ENCODE measurements around the gene MAMDC2.

DNA sequence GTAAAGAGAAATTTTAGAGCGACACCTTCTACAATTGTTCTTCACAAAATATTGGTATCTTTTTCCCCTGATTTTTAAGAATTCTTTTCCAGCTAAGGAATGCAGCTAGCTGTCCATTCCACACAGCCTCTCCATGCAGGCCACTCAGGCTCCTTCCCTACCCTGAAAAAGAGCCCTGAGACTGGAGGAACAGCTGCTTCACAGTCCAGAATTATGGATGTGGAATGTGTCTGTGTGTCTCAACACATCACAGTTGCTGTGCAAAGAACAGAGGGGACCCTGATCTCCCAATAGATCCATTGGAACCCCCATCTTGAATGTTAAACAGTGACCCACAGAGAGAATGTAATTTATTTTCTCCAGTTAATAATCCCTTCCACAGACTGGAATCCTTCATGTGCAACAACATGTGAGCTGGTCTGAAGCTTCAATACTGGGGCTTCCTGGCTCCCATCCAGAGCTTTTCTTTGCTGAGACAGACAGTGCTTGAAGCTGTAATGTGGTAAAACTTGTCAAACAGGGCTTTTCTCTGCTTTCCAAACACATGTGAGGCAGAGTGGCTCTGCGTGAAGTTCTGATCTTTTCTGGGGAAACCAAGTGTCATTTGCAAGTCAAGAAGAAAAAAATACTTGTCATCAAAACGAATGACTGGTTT, 161.8 kb downstream of the MAMDC2 start:
- TF ChIP-seq PPARA (CRISPR knock-in tag; IDR thresholded peaks at IDR 0.05; ENCODE audit: borderline replicate concordance) = no peak
- TF ChIP-seq RARB (CRISPR knock-in tag; IDR thresholded peaks at IDR 0.05) = no peak
- TF ChIP-seq, protein P1, sequence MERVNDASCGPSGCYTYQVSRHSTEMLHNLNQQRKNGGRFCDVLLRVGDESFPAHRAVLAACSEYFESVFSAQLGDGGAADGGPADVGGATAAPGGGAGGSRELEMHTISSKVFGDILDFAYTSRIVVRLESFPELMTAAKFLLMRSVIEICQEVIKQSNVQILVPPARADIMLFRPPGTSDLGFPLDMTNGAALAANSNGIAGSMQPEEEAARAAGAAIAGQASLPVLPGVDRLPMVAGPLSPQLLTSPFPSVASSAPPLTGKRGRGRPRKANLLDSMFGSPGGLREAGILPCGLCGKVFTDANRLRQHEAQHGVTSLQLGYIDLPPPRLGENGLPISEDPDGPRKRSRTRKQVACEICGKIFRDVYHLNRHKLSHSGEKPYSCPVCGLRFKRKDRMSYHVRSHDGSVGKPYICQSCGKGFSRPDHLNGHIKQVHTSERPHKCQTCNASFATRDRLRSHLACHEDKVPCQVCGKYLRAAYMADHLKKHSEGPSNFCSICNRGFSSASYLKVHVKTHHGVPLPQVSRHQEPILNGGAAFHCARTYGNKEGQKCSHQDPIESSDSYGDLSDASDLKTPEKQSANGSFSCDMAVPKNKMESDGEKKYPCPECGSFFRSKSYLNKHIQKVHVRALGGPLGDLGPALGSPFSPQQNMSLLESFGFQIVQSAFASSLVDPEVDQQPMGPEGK (CRISPR knock-in tag; IDR thresholded peaks at IDR 0.05; ENCODE audit: borderline replicate concordance) = no peak
- TF ChIP-seq TOX (CRISPR knock-in tag; IDR thresholded peaks at IDR 0.05; ENCODE audit: borderline replicate concordance) = no peak
- no peak for TF ChIP-seq BACH2 (CRISPR knock-in tag; IDR thresholded peaks at IDR 0.05; ENCODE audit: borderline replicate concordance)

Data from SK-N-SH treated with all-trans-retinoic acid at 6 μM for 48 hours (cell line).